ENCODE data around the gene ALG14.

DNA sequence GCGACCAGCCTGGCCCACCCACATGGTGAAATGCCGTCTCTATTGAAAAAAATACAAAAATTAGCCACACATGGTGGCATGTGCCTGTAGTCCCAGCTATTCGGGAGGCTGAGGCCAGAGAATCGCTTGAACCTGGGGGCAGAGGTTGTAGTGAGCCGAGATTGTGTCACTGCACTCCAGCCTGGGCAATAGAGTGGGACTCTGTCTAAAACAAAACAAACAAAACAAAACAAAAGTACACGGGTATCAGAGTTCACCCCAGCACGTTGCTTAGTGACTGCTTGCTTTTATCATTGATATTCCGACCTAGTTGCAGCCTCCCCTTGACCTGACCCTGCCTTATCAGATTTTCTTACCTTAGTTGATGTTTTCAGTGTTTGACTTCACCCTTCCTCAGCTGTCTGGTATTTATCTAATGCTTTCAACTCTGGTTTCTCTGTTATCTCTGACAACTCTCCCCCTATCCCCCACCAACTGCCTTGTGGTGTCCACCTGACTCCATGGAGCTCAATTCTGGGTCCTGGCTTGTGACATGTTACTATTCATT is 49.5 kb upstream of the ALG14 start:
- TF ChIP-seq, protein P1, sequence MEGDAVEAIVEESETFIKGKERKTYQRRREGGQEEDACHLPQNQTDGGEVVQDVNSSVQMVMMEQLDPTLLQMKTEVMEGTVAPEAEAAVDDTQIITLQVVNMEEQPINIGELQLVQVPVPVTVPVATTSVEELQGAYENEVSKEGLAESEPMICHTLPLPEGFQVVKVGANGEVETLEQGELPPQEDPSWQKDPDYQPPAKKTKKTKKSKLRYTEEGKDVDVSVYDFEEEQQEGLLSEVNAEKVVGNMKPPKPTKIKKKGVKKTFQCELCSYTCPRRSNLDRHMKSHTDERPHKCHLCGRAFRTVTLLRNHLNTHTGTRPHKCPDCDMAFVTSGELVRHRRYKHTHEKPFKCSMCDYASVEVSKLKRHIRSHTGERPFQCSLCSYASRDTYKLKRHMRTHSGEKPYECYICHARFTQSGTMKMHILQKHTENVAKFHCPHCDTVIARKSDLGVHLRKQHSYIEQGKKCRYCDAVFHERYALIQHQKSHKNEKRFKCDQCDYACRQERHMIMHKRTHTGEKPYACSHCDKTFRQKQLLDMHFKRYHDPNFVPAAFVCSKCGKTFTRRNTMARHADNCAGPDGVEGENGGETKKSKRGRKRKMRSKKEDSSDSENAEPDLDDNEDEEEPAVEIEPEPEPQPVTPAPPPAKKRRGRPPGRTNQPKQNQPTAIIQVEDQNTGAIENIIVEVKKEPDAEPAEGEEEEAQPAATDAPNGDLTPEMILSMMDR (IDR thresholded peaks at IDR 0.05; ENCODE audit: low read length): no peak
- no peak for TF ChIP-seq EZH2 (IDR thresholded peaks at IDR 0.05; ENCODE audit: borderline replicate concordance, low read length)

All from OCI-LY1 (cell line).